GM18951 (cell line): Measurements from ENCODE around the gene CTU1.

ENCODE experiments used
- POLR2A ChIP-seq: IDR thresholded peaks from 4 replicates; pipeline ENCODE4 v1.6.1; 2011; ENCODE audit warnings: mild to moderate bottlenecking; ENCODE audit not compliant: insufficient read length, insufficient read depth; ENCODE audit errors: extremely low read depth
- in situ Hi-C: fragments of 300-500 bp; cut with MboI; formaldehyde crosslinking; loops from one replicate; pipeline ENCODE4 v1.12.0; 2022; ENCODE audit warnings: low sequenced_read_pairs, mixed read lengths, inconsistent platforms; ENCODE audit not compliant: unreplicated experiment

CTU1 gene

GRCh38 chr19:51076631-51077213 lies 31.5 kb downstream of the CTU1 start:
- in situ Hi-C loops, result no loop called here
- TF ChIP-seq POLR2A, result no peak

GRCh38 chr19:51075998-51076397 lies 32.2 kb downstream of the CTU1 start:
- no peak for TF ChIP-seq POLR2A

GRCh38 chr19:51071095-51071405 lies 37.2 kb downstream of the CTU1 start:
- no peak for TF ChIP-seq POLR2A
- in situ Hi-C loops, result no loop called here

More at GRCh38 chr19:51075998-51076397, 32.2 kb downstream of the CTU1 start:
- in situ Hi-C loops, result no loop called here

GRCh38 chr19:51070334-51071094 lies 37.7 kb downstream of the CTU1 start:
- TF ChIP-seq POLR2A, result no peak
- in situ Hi-C loops, result no loop called here

- in situ Hi-C loops, result no loop called here
- no peak for TF ChIP-seq POLR2A
These were observed 41.6 kb downstream of the CTU1 start for GRCh38 chr19:51066393-51067186.

- TF ChIP-seq POLR2A, result no peak
- in situ Hi-C loops, result no loop called here
These were observed 42.8 kb downstream of the CTU1 start for GRCh38 chr19:51065221-51065960.

- TF ChIP-seq POLR2A, result no peak
- in situ Hi-C loops, result no loop called here
These were observed 43.5 kb downstream of the CTU1 start, which contains the start of gene KLK13 for GRCh38 chr19:51064534-51065220. TSS of gene KLK13 (minus strand) at chr19:51065092. CDS start at chr19:51065067, 25 bp downstream.

GRCh38 chr19:51063664-51064063 lies 44.5 kb downstream of the CTU1 start:
- in situ Hi-C loops, result no loop called here
- no peak for TF ChIP-seq POLR2A

GRCh38 chr19:51060973-51061372 lies 47.2 kb downstream of the CTU1 start:
- TF ChIP-seq POLR2A, result no peak
- in situ Hi-C loops, result no loop called here

- in situ Hi-C loops, result no loop called here
- TF ChIP-seq POLR2A, result no peak
These were observed 47.9 kb downstream of the CTU1 start for GRCh38 chr19:51060336-51060735.

GRCh38 chr19:51059715-51060114 lies 48.5 kb downstream of the CTU1 start:
- in situ Hi-C loops, result no loop called here
- TF ChIP-seq POLR2A, result no peak

- in situ Hi-C loops, result no loop called here
- TF ChIP-seq POLR2A, result no peak
These were observed 52.3 kb downstream of the CTU1 start for GRCh38 chr19:51055866-51056265.
